Measurements from ENCODE around the gene ZFYVE16.
A peak's percentile ranks its signal among the peaks of the same experiment; 100 is the strongest.
"Not testable (repeated sequence)": the region's sequence is repeated elsewhere in the genome, so short reads cannot be mapped to it uniquely, and the experiment has no call there.

Gene ZFYVE16

DNA sequence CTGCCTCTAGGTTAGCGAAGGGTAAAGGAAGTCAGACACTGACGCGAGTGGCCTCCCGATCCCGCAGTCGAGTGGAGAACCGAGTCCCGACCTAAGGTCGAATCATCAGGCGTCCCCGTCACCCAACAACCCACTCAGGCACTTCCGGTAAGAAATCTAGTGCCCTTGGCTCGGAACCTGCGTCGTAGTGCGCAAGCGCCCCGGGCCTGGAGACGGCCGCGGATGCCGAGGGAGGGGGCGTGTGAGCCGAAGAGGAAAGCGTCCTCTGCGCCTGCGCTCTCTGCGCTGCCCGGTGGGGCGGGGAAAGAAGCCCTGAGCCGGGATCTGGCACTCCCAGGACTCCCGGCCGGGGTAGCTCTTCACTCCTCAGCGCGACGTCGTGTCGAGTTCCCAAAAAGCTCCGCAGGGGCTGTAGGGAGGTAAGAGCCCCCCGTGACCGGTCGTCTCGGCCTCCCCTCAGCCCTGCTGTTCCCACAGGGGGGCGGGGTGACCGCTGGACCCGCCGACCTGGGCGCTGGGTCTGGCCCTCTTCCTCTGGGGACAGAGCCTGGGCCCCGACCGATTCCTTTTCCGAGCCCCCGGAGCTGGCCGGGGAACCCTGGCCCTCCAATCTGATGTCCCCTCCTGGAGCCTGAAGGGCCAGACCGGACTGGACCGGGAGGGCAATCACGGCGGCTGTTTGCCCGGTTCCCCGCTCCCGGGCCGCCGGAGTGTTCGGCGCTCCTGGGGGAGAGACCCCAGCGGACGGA, at the start of gene ZFYVE16:
TSS of gene ZFYVE16 (plus strand) at position 330 of the 749 bp plus-strand sequence. CDS start 26,084 bp downstream, outside the sequence.
- DNase-seq: peak; percentile 91

DNA sequence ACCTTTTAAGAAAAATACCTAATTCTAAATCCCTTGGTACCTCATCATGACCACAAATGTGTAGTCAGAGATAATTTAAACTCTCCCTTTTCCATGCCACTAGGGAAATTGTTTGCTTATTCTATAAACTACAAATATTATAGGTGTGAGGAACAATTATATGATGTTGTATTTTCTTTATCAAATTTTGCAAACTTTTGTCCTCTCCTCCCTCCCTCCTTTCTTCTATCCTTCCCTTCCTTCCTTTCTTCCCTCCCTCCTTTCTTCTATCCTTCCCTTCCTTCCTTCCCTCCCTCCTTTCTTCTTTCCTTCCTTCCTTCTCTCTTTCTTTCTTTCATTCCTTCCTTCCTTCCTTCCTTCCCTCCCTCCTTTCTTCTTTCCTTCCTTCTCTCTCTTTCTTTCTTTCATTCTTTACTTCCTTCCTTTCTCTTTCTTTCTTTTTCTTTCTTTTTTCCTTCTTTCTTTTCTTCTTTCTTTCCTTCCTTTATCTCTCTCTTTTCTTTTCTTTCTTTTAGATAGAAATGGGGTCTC, 46.9 kb upstream of the ZFYVE16 start:
- no peak for DNase-seq

DNA sequence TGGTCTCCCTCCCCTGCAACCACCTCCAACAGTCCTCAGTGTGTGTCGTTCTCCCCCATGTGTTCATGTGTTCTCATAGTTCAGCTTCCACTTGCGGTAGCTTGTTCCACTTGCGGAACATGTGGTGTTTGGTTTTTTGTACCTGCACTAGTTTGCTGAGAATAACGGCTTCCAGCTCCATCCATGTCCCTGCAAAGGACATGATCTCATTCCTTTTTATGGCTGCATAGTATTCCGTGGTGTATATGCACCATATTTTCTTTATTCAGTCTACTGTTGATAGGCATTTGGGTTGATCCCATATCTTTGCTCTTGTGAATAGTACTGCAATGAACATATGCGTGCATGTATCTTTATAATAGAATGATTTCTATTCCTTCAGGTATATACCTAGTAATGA, 43.0 kb upstream of the ZFYVE16 start:
- no peak for DNase-seq

- no peak for DNase-seq
These were observed 39.0 kb upstream of the ZFYVE16 start for GRCh38 chr5:80368661-80369480.

- DNase-seq: no peak
These were observed 38.3 kb upstream of the ZFYVE16 start for GRCh38 chr5:80369521-80369920.

DNA sequence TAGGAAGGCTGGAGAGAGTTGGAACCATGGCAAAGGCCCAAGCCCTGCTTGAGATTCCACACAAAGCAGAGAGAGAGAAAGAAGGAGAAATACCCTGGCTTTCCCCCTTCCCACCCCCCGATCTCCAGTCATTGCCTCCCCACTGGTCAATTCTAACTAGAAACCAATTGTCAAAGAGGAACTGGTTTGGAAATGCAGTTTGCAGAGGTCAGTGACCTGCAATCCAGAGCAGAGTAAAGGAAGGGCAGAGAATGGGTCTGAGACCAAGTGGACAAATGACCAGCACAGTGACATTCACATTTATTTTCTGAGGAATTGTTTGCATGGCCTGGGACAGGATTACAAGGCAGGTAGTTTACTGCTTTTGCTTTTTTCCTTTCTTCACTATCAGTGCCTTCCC, 37.5 kb upstream of the ZFYVE16 start:
- DNase-seq: no peak

- no peak for DNase-seq
These were observed 35.1 kb upstream of the ZFYVE16 start for GRCh38 chr5:80372780-80373179.

- no peak for DNase-seq
These were observed 33.7 kb upstream of the ZFYVE16 start for GRCh38 chr5:80374188-80374587.

DNA sequence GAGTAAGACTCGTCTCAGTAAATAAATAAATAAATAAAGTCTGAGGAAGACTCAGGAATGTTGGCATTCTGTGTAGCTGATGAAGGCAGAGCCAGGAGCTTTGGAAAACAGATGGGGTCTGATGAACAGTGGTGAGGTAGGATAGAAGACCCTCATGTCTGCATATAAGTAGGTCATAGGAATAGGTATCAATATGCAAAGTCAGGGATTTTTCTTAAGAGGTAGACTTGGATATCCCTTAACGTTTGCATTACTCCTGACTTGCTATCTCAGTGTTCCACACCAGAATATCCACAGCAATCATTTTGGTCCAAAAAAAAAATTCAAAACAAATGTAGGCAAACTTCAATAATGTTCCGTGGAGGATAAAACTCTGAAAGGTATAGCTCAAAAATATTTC, 31.3 kb upstream of the ZFYVE16 start:
- DNase-seq: no peak

GRCh38 chr5:80382488-80382887, 25.4 kb upstream of the ZFYVE16 start:
- DNase-seq: no peak

DNA sequence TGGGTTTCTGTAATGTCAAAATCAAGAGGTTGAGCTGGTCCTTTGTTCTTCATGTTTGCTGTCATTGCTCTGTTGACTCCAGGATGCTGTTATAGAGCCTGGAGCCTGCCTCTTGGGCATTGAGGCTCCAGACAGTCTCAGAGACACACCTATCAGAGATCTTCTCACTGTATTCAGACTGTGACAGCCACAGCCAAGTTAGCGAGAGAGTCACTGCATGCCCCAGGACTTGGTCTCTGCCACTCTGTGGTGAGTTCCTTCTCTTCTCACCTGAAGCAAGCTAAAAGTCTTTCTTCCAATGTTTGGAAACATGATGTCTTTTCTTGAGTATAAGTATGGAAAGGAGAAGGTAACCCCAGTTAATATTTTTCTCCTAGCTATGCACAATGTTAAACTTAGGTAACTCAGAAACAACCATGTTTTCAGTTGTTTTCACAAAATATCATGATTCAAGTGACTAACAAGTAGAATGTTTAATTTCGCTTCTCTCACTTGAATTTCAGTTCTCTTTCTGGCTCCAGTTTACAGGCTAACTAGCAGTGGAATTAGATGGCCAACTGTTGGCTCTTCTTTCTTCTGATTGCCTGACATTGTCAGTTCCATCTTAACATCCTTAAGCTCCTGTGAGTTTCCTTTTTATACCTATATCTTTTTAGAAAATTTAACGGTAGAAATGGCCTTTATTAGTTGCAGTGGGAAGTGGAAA, 20.6 kb upstream of the ZFYVE16 start:
- DNase-seq: no peak

GRCh38 chr5:80389580-80389979, 18.3 kb upstream of the ZFYVE16 start:
- no peak for DNase-seq

DNA sequence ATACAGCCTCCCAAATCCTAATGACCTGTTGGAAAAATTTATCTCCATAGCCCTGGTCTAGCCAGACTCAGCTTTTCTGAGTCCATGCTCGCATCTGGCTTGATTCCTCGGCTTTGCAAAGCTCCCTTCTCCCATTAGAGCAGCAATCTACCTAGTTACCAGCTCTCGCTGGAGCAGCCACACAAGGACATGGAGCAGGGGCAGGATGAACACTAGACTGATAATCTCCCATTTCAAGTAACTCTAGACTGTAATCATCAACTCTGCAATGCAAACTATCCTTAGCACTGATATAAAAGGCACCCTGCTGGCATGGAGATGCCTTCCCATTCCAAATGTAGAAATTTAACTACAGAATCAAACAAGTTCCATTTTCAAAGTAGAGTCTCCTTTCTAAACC, 17.5 kb upstream of the ZFYVE16 start:
- DNase-seq: not testable (repeated sequence)

DNA sequence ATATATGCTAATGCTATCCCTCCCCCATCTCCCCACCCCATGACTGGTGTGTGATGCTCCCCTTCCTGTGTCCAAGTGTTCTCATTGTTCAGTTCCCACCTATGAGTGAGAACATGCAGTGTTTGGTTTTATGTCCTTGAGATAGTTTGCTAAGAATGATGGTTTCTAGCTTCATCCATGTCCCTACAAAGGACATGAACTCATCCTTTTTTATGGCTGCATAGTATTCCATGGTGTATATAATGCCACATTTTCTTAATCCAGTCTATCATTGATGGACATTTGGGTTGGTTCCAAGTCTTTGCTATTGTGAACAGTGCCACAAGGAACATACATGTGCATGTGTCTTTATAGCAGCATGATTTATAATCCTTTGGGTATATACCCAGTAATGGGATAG, 16.6 kb upstream of the ZFYVE16 start:
- not testable (repeated sequence) for DNase-seq

- DNase-seq: no peak
These were observed 8.2 kb upstream of the ZFYVE16 start for GRCh38 chr5:80399526-80400239.

GRCh38 chr5:80400368-80400767, 7.5 kb upstream of the ZFYVE16 start:
- not testable (repeated sequence) for DNase-seq

GRCh38 chr5:80403782-80404181, 4.1 kb upstream of the ZFYVE16 start:
- no peak for DNase-seq

DNA sequence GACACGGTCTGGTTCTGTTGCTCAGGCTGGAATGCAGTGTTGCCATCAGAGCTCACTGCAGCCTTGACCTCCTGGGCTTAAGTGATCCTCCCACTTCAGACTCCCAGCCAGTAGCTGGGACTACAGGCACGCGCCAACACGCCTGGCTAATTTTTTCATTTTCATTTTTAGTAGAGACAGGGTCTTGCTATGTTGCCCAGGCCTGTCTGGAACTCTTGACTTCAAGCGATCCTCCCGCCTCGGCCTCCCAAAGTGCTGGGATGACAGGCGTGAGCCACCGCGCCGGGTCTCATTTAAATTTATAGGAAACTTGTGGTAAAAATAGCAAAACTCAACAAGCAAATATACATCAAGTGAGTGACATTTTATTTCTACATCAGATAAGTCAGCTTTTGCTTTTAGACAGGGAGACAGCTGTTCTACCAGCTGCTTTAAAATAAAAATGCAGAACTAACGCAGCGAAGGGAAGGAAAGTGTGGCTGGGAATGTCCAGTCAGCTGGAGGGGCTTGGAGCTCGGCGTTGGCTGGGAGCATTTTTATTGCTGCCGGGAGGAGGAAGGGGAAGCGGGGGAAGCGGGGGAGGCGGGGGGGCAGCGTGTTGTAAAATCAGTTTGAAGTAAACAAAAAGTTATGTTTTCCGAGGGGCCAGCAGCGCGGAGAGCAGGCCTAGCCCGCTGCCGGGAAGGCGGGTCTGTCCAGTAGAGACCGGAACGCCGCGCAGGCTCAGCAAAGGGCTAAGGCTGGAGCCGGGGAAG, 707 bp upstream of the ZFYVE16 start:
- peak; percentile 60 for DNase-seq

DNA sequence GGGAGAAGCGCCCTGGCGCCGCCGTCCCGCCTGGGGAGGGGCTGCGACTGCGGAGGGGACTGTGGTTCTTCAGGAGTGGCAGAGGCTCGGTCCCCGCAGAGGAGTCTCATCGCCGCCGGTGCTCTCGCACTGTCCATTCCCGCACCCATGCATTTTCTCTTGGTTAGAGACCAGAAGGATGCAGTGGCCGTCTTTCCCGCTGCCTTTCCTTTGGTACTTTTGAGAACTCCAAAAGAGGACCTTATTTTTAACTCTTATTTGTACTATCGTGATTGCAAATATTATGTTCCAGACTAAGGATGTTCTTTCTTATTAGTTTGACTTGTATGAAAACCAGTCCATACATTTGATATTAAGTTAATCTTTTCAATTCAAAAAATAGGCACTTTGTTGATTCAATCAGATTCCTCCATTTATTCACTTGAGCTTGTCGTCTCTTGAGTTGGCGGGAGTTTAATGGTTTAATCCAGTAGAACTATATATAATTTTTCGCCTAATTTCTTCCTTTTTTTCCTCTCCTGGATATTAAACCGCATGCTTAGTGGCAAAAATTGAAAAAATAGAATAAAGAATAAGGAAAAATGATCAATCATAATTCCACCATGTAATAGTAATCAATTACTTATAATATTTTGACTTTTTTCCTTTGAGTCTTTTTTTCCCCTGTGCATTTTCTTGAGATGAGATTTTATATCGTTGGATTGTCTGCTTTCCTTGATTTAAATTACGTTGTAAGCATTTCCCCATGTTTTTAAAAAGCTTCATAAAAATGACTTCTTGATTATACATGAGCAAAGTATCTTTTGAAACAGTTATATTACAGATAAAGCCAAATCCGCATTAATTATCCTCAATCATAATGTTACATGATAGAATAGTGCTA, 861 bp downstream of the ZFYVE16 start:
- peak; percentile 29 for DNase-seq

- DNase-seq: peak; percentile 16
These were observed 1.6 kb downstream of the ZFYVE16 start for GRCh38 chr5:80409367-80409966.
